Astrocyte (in vitro differentiated cells and primary cell): ENCODE data around the gene AJAP1. TPM values are rescaled to one million over a fixed set of nuclear protein-coding genes. Genes with fewer than 3 reads are reported as not detected.

Experiments
- DNase-seq: peaks from one replicate; pipeline ENCODE4 v3.0.0-alpha.2; 2010; ENCODE audit warnings: low read depth
- FAIRE-seq: peaks from 2 replicates; lab custom pipeline; 2011; peaks lifted over from hg19 to GRCh38; lab: Jason Lieb, UNC
- H2AFZ ChIP-seq: 2 replicates; pipeline ENCODE4 v1.6.0; 2012; ENCODE audit warnings: low read depth, low read length, inconsistent platforms
- H3K27ac ChIP-seq: 2 replicates; pipeline ENCODE4 v1.5.1; 2011; ENCODE audit warnings: low read depth, low read length, inconsistent platforms
- H3K27me3 ChIP-seq: 2 replicates; pipeline ENCODE4 v1.6.0; 2011; ENCODE audit warnings: low read length, inconsistent platforms; ENCODE audit not compliant: insufficient read depth
- H3K36me3 ChIP-seq: 2 replicates; pipeline ENCODE4 v1.5.1; 2011; ENCODE audit warnings: low read length, inconsistent platforms; ENCODE audit not compliant: insufficient read depth
- H3K4me1 ChIP-seq: 2 replicates; pipeline ENCODE4 v1.5.1; 2011; ENCODE audit warnings: low read length, inconsistent platforms; ENCODE audit not compliant: insufficient read depth
- H3K4me2 ChIP-seq: 2 replicates; pipeline ENCODE4 v1.6.0; 2012; ENCODE audit warnings: low read length, inconsistent platforms
- H3K4me3 ChIP-seq: 2 replicates; pipeline ENCODE4 v1.5.1; 2011; ENCODE audit warnings: low read depth, mild to moderate bottlenecking, low read length, inconsistent platforms; ENCODE audit not compliant: insufficient read depth
- H3K79me2 ChIP-seq: 2 replicates; pipeline ENCODE4 v1.6.0; 2012; ENCODE audit warnings: mild to moderate bottlenecking, low read length, inconsistent platforms; ENCODE audit not compliant: insufficient read depth
- H3K9ac ChIP-seq: 2 replicates; pipeline ENCODE4 v1.6.0; 2012; ENCODE audit warnings: mild to moderate bottlenecking, low read length, inconsistent platforms
- H3K9me3 ChIP-seq: 2 replicates; pipeline ENCODE4 v1.5.1; 2012; ENCODE audit warnings: low read depth, mild to moderate bottlenecking, low read length, inconsistent platforms; ENCODE audit not compliant: insufficient read depth
- H4K20me1 ChIP-seq: 2 replicates; pipeline ENCODE4 v1.6.0; 2012; ENCODE audit warnings: low read length, inconsistent platforms; ENCODE audit not compliant: insufficient read depth
- H3K27ac Mint-ChIP-seq: one replicate; pipeline ENCODE4 v1.8.0; 2021; ENCODE audit warnings: mild to moderate bottlenecking, mixed read lengths; ENCODE audit not compliant: unreplicated experiment
- H3K27me3 Mint-ChIP-seq: one replicate; pipeline ENCODE4 v1.8.0; 2021; ENCODE audit warnings: low read depth, mixed read lengths; ENCODE audit not compliant: unreplicated experiment
- H3K36me3 Mint-ChIP-seq: one replicate; pipeline ENCODE4 v1.8.0; 2021; ENCODE audit warnings: low read depth, mixed read lengths; ENCODE audit not compliant: unreplicated experiment
- H3K4me1 Mint-ChIP-seq: one replicate; pipeline ENCODE4 v1.8.0; 2021; ENCODE audit warnings: low read depth, mixed read lengths; ENCODE audit not compliant: unreplicated experiment
- H3K4me3 Mint-ChIP-seq: one replicate; pipeline ENCODE4 v1.8.0; 2021; ENCODE audit warnings: mild to moderate bottlenecking, moderate library complexity, mixed read lengths; ENCODE audit not compliant: unreplicated experiment
- H3K9me3 Mint-ChIP-seq: one replicate; pipeline ENCODE4 v1.8.0; 2021; ENCODE audit warnings: mild to moderate bottlenecking, mixed read lengths; ENCODE audit not compliant: unreplicated experiment
- CTCF ChIP-seq: IDR thresholded peaks from 2 replicates; pipeline ENCODE4 v1.5.1; 2011; ENCODE audit warnings: low read depth, mild to moderate bottlenecking, inconsistent platforms, low read length, moderate library complexity; ENCODE audit not compliant: insufficient read depth
- EZH2 ChIP-seq: IDR thresholded peaks from 2 replicates; pipeline ENCODE4 v1.6.1; 2012; ENCODE audit warnings: mild to moderate bottlenecking, low read length, inconsistent platforms; ENCODE audit not compliant: insufficient read depth
- total RNA-seq: library from RNA; stranded (reverse); gene quantifications from 2 replicates; pipeline ENCODE4 v1.2.1, GENCODE V29; 2021

AJAP1 gene
- total RNA-seq, 1 donor from 2014 or later: 0.34 TPM

- Histone ChIP-seq H3K27ac (no peak overlapping the region), H3K4me2 (no peak overlapping the region), H3K9ac (no peak overlapping the region), H4K20me1 (no peaks in the 10 kb centered on the region), H3K79me2 (no peaks in the 10 kb centered on the region), H3K27me3 (no peaks in the 10 kb centered on the region), H2AFZ (no peak overlapping the region), H3K4me3 (no peak overlapping the region), H3K9me3 (peaks cover 12% of the 10 kb centered on the region), H3K4me1 (no peaks in the 10 kb centered on the region), H3K36me3 (no peaks in the 10 kb centered on the region)
- no peaks in the 10 kb centered on the region for H3K36me3 Mint-ChIP-seq
- H3K27me3 Mint-ChIP-seq: peaks cover 32% of the 10 kb centered on the region
- no peak for DNase-seq
- H3K4me1 Mint-ChIP-seq: no peaks in the 10 kb centered on the region
- no peak overlapping the region for H3K27ac Mint-ChIP-seq
- no peaks in the 10 kb centered on the region for H3K9me3 Mint-ChIP-seq
- no peak overlapping the region for H3K4me3 Mint-ChIP-seq
- no peak for FAIRE-seq
- TF ChIP-seq CTCF: no peak
- no peak for TF ChIP-seq EZH2
These were observed 115.3 kb downstream of the AJAP1 start for GRCh38 chr1:4769516-4770280.

GRCh38 chr1:4770713-4771112, 116.3 kb downstream of the AJAP1 start:
- Histone ChIP-seq H3K4me1 (no peaks in the 10 kb centered on the region), H3K9me3 (peaks cover 12% of the 10 kb centered on the region), H3K4me2 (no peak overlapping the region), H3K9ac (no peak overlapping the region), H3K79me2 (no peaks in the 10 kb centered on the region), H3K36me3 (no peaks in the 10 kb centered on the region), H4K20me1 (no peaks in the 10 kb centered on the region), H3K27ac (no peak overlapping the region), H2AFZ (no peak overlapping the region), H3K4me3 (no peak overlapping the region), H3K27me3 (no peaks in the 10 kb centered on the region)
- no peak for TF ChIP-seq CTCF
- TF ChIP-seq EZH2: no peak
- DNase-seq (no peak), FAIRE-seq (no peak)
- Mint-ChIP-seq H3K27ac (no peak overlapping the region), H3K27me3 (peaks cover 31% of the 10 kb centered on the region), H3K36me3 (no peaks in the 10 kb centered on the region), H3K4me3 (no peak overlapping the region), H3K4me1 (no peaks in the 10 kb centered on the region), H3K9me3 (no peaks in the 10 kb centered on the region)

- peaks cover 31% of the 10 kb centered on the region for H3K27me3 Mint-ChIP-seq
- no peak for DNase-seq
- no peak for FAIRE-seq
- no peaks in the 10 kb centered on the region for H3K36me3 ChIP-seq
- H3K27me3 ChIP-seq: no peaks in the 10 kb centered on the region
- H3K27ac ChIP-seq: no peak overlapping the region
- H3K36me3 Mint-ChIP-seq: no peaks in the 10 kb centered on the region
- H3K27ac Mint-ChIP-seq: no peak overlapping the region
- H3K4me1 ChIP-seq: no peaks in the 10 kb centered on the region
- no peak overlapping the region for H2AFZ ChIP-seq
- no peaks in the 10 kb centered on the region for H3K79me2 ChIP-seq
- no peak for TF ChIP-seq CTCF
- no peak for TF ChIP-seq EZH2
- H3K4me1 Mint-ChIP-seq: no peaks in the 10 kb centered on the region
- H3K4me3 ChIP-seq: no peak overlapping the region
- no peak overlapping the region for H3K4me2 ChIP-seq
- no peak overlapping the region for H3K9ac ChIP-seq
- no peaks in the 10 kb centered on the region for H4K20me1 ChIP-seq
- H3K4me3 Mint-ChIP-seq: no peak overlapping the region
- H3K9me3 Mint-ChIP-seq: no peaks in the 10 kb centered on the region
- peaks cover 12% of the 10 kb centered on the region for H3K9me3 ChIP-seq
These were observed 116.9 kb downstream of the AJAP1 start for GRCh38 chr1:4771267-4771666.
